ENCODE data around the gene CYBC1.
"Not testable (repeated sequence)": the region's sequence is repeated elsewhere in the genome, so short reads cannot be mapped to it uniquely, and the experiment has no call there.

CYBC1 gene

GRCh38 chr17:82475458-82475857 lies 24.9 kb upstream of the CYBC1 start:
- no peak for DNase-seq

GRCh38 chr17:82474223-82475010 lies 23.9 kb upstream of the CYBC1 start:
- no peak for DNase-seq

- no peak for DNase-seq
Observed at GRCh38 chr17:82470065-82470464, 19.5 kb upstream of the CYBC1 start.

- no peak for DNase-seq
Observed at GRCh38 chr17:82468692-82469091, 18.1 kb upstream of the CYBC1 start.

GRCh38 chr17:82465023-82465603 lies 14.6 kb upstream of the CYBC1 start:
- no peak for DNase-seq

- no peak for DNase-seq
Observed at GRCh38 chr17:82464567-82464929, 14.0 kb upstream of the CYBC1 start.

- no peak for DNase-seq
Observed at GRCh38 chr17:82463925-82464566, 13.5 kb upstream of the CYBC1 start.

GRCh38 chr17:82463391-82463790 lies 12.8 kb upstream of the CYBC1 start:
- no peak for DNase-seq

- no peak for DNase-seq
Observed at GRCh38 chr17:82461827-82462524, 11.4 kb upstream of the CYBC1 start.

GRCh38 chr17:82459936-82460335 lies 9.4 kb upstream of the CYBC1 start:
- DNase-seq, result not testable (repeated sequence)

GRCh38 chr17:82458885-82459424 lies 8.4 kb upstream of the CYBC1 start:
- no peak for DNase-seq

GRCh38 chr17:82458179-82458884 lies 7.8 kb upstream of the CYBC1 start, which contains the start of gene NARF:
Gene NARF, plus strand, starts transcription at chr17:82458741. Its CDS starts 63 bp downstream, at chr17:82458804.
- DNase-seq, result peak; percentile 96

- no peak for DNase-seq
Observed at GRCh38 chr17:82457929-82458178, 7.3 kb upstream of the CYBC1 start.

GRCh38 chr17:82457073-82457928 lies 6.7 kb upstream of the CYBC1 start:
- DNase-seq, result no peak

GRCh38 chr17:82453706-82454105 lies 3.2 kb upstream of the CYBC1 start:
- not testable (repeated sequence) for DNase-seq

GRCh38 chr17:82453151-82453550 lies 2.6 kb upstream of the CYBC1 start:
- not testable (repeated sequence) for DNase-seq

- DNase-seq, result no peak
Observed at GRCh38 chr17:82452162-82452561, 1.6 kb upstream of the CYBC1 start.

GRCh38 chr17:82449883-82450356 lies 632 bp downstream of the CYBC1 start:
- no peak for DNase-seq

- peak; percentile 84 for DNase-seq
Observed at GRCh38 chr17:82449131-82449882, 1.2 kb downstream of the CYBC1 start.

- DNase-seq, result no peak
Observed at GRCh38 chr17:82447876-82448275, 2.7 kb downstream of the CYBC1 start.

- no peak for DNase-seq
Observed at GRCh38 chr17:82446649-82447048, 3.9 kb downstream of the CYBC1 start.

Measured in activated CD8-positive, alpha-beta memory T cell treated with anti-CD3 and anti-CD28 coated beads, Interleukin-2, amount 50 U/mL, for 48 hours (primary cell).